Endothelial cell of umbilical vein (primary cell): ENCODE results near the gene GRM7. TPM values are rescaled to one million over a fixed set of nuclear protein-coding genes. Genes with fewer than 3 reads are reported as not detected.

Experiments used
- BruUV-seq: library from RNA; stranded (reverse); fragments of 400-500 nt; replicated peaks from 2 replicates; lab custom pipeline; 2021; lab: Mats Ljungman, UMichigan
- CTCF ChIA-PET: fragments of 300-600, 350-600 bp; sonication (Branson Sonifier 250); formaldehyde crosslinking; loops from one replicate; lab custom pipeline; 2021; ENCODE audit warnings: antibody characterized with exemption, inconsistent platforms; lab: Charles Lee
- POLR2A ChIA-PET: fragments of 300-600, 350-600 bp; sonication (Branson Sonifier 250); formaldehyde crosslinking; loops from one replicate; lab custom pipeline; 2021; ENCODE audit warnings: antibody characterized with exemption, inconsistent platforms; lab: Charles Lee
- DNase-seq: peaks from one replicate; pipeline ENCODE4 v3.0.0-alpha.2; 2011; ENCODE audit warnings: low read depth, low spot score
- FAIRE-seq: peaks from 2 replicates; lab custom pipeline; 2011; peaks lifted over from hg19 to GRCh38; lab: Jason Lieb, UNC
- H2AFZ ChIP-seq: 2 replicates; pipeline ENCODE4 v1.6.0; 2012; ENCODE audit warnings: low read depth, low read length, control low read depth, inconsistent platforms
- H3K27ac ChIP-seq: 2 replicates; pipeline ENCODE4 v1.5.1; 2011; ENCODE audit warnings: low read depth, mild to moderate bottlenecking, control low read depth, low read length, moderate library complexity; ENCODE audit not compliant: insufficient read depth
- H3K27me3 ChIP-seq, 2 experiments: 2 replicates each; pipeline versions ENCODE4 v1.6.0 to v1.6.1; 2011; ENCODE audit warnings: low read length in 2 of 2, mixed read lengths in 1 of 2; ENCODE audit not compliant: control insufficient read depth in 2 of 2, insufficient read depth in 2 of 2
- H3K36me3 ChIP-seq, 2 experiments: 2 replicates in 1 of 2; 3 replicates in 1 of 2; pipeline ENCODE4 v1.5.1; 2011; ENCODE audit warnings: low read length in 2 of 2, mild to moderate bottlenecking in 1 of 2, moderate library complexity in 1 of 2; ENCODE audit not compliant: control insufficient read depth in 2 of 2, insufficient read depth in 2 of 2; ENCODE audit errors: extremely low read depth in 1 of 2
- H3K4me1 ChIP-seq: 3 replicates; pipeline ENCODE4 v1.5.1; 2011; ENCODE audit warnings: mild to moderate bottlenecking, low read length; ENCODE audit not compliant: control insufficient read depth, insufficient read depth; ENCODE audit errors: extremely low read depth
- H3K4me2 ChIP-seq: 2 replicates; pipeline ENCODE4 v1.6.1; 2011; ENCODE audit warnings: low read length, control low read depth, mixed read lengths; ENCODE audit not compliant: insufficient read depth
- H3K4me3 ChIP-seq, 3 experiments: fragments of 200-600 bp in 1 of 3; sonication (generic), shearing (Covaris generic) in 1 of 3; replicated peaks in 1 of 3; 2 replicates each; pipeline ENCODE4 v1.5.1; 2011 to 2016; ENCODE audit warnings: control low read depth in 3 of 3, low read length in 3 of 3, mild to moderate bottlenecking in 2 of 3, inconsistent platforms in 1 of 3, low read depth in 1 of 3, moderate library complexity in 1 of 3; ENCODE audit not compliant: insufficient read depth in 1 of 3
- H3K79me2 ChIP-seq: 2 replicates; pipeline ENCODE4 v1.6.0; 2012; ENCODE audit warnings: low read length, inconsistent platforms; ENCODE audit not compliant: control insufficient read depth, insufficient read depth
- H3K9ac ChIP-seq: replicated peaks from 2 replicates; pipeline ENCODE3; 2011; ENCODE audit warnings: low read length, control low read depth; ENCODE audit not compliant: insufficient read depth; ENCODE audit errors: extremely low read depth
- H3K9me1 ChIP-seq: replicated peaks from 3 replicates; pipeline ENCODE4 v1.6.0; 2011; ENCODE audit warnings: mild to moderate bottlenecking, low read length; ENCODE audit not compliant: control insufficient read depth, insufficient read depth; ENCODE audit errors: extremely low read depth
- H3K9me3 ChIP-seq: replicated peaks from 2 replicates; pipeline ENCODE4 v1.5.1; 2012; ENCODE audit warnings: low read length, inconsistent platforms; ENCODE audit not compliant: control insufficient read depth, insufficient read depth
- H4K20me1 ChIP-seq: replicated peaks from 2 replicates; pipeline ENCODE3; 2011; ENCODE audit warnings: mild to moderate bottlenecking, low read length; ENCODE audit not compliant: control insufficient read depth, insufficient read depth; ENCODE audit errors: extremely low read depth
- CTCF ChIP-seq, 2 donors: IDR thresholded peaks; 1 replicate in 1 of 2; 2 replicates in 1 of 2; pipeline ENCODE4 v1.5.1; 2011; ENCODE audit warnings: low read length in 2 of 2, mild to moderate bottlenecking in 2 of 2, moderate library complexity in 2 of 2, control low read depth in 1 of 2, inconsistent platforms in 1 of 2, low read depth in 1 of 2; ENCODE audit not compliant: insufficient read depth in 1 of 2; ENCODE audit errors: extremely low read depth in 1 of 2
- EZH2 ChIP-seq: IDR thresholded peaks from 2 replicates; pipeline ENCODE4 v1.6.1; 2012; ENCODE audit warnings: borderline replicate concordance, low read depth, mild to moderate bottlenecking, moderate library complexity, low read length, inconsistent platforms; ENCODE audit not compliant: severe bottlenecking
- FOS ChIP-seq: IDR thresholded peaks from 2 replicates; pipeline ENCODE4 v1.6.1; 2011; ENCODE audit warnings: mild to moderate bottlenecking, low read length, moderate library complexity, borderline replicate concordance; ENCODE audit not compliant: insufficient read depth
- GATA2 ChIP-seq: IDR thresholded peaks from 2 replicates; pipeline ENCODE4 v1.7.0; 2011; ENCODE audit warnings: low read depth, mild to moderate bottlenecking, moderate library complexity, mixed read lengths, low read length; ENCODE audit not compliant: insufficient read length, insufficient read depth
- JUN ChIP-seq: IDR thresholded peaks from 2 replicates; pipeline ENCODE4 v1.6.1; 2011; ENCODE audit warnings: borderline replicate concordance, low read depth; ENCODE audit not compliant: insufficient read length, insufficient read depth
- MYC ChIP-seq: IDR thresholded peaks from one replicate; pipeline ENCODE4 v1.6.1; 2011; ENCODE audit warnings: mild to moderate bottlenecking, low read depth, low read length
- POLR2A ChIP-seq: IDR thresholded peaks from 2 replicates; pipeline ENCODE4 v1.6.1; 2012; ENCODE audit warnings: low read depth, mild to moderate bottlenecking, control low read depth, low read length
- POLR2AphosphoS5 ChIP-seq: IDR thresholded peaks from 2 replicates; pipeline ENCODE4 v1.6.1; 2012; ENCODE audit warnings: low read depth, mild to moderate bottlenecking, control low read depth, low read length, moderate library complexity; ENCODE audit not compliant: insufficient read depth
- dilution Hi-C: fragments of 300-500 bp; cut with MboI; formaldehyde crosslinking; loops from one replicate; pipeline ENCODE4 v1.15.0; 2019; ENCODE audit warnings: low sequenced_read_pairs; ENCODE audit not compliant: extremely low pct_ligation_motif_present
- intact Hi-C: fragments of 100-400 bp; cut with micrococcal nuclease; formaldehyde crosslinking; loops from one replicate; pipeline ENCODE4 v1.10.0; 2022
- polyA plus RNA-seq, 4 experiments: library from polyadenylated mRNA; depleted of rRNA in 3 of 4; stranded (reverse) in 3 of 4; unstranded in 1 of 4; fragments of >200 nt; gene quantifications; 2 replicates each; pipeline versions ENCODE4 v1.2.1 to v1.2.3, GENCODE V29; 2011 to 2012; ENCODE audit warnings: missing spikeins in 1 of 4
- total RNA-seq: library from RNA; stranded (reverse); gene quantifications from 2 replicates; pipeline ENCODE4 v1.2.3, GENCODE V29; 2021
- TF ChIP-seq, protein P1 (sequence below): IDR thresholded peaks from 2 replicates; pipeline ENCODE4 v1.6.1; 2011; ENCODE audit not compliant: insufficient read depth, insufficient read length

The GRM7 gene
- total and polyA plus RNA-seq, 2 donors (not counting 3 experiments of a cell fraction or from before 2014, with no cell fraction given), result 0.12 TPM; not detected in 1

GRCh38 chr3:7512048-7512447, 651.1 kb downstream of the GRM7 start:
- TF ChIP-seq MYC (no peak), POLR2AphosphoS5 (no peak), FOS (no peak), CTCF (IDR thresholded peaks at IDR 0.05; ENCODE audit: extremely low read depth in 1 of 2, insufficient read depth in 1 of 2, low read depth in 1 of 2, low read length in 2 of 2) (no peak), EZH2 (no peak), JUN (no peak), GATA2 (no peak), POLR2A (no peak)
- TF ChIP-seq, protein P1, sequence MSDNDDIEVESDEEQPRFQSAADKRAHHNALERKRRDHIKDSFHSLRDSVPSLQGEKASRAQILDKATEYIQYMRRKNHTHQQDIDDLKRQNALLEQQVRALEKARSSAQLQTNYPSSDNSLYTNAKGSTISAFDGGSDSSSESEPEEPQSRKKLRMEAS, result no peak
- FAIRE-seq, result no peak
- intact Hi-C loops, result no loop called here

More at GRCh38 chr3:7512048-7512447, 651.1 kb downstream of the GRM7 start:
- ChIA-PET POLR2A (no interaction called here), CTCF (interaction anchor here (0.7 kb wide), 1 partner anchor 288 kb away, joined by 3 read pairs; no protein-coding TSS in a partner anchor)
- no peak for DNase-seq
- no peak overlapping the region for H2AFZ ChIP-seq
- H3K4me3 ChIP-seq, result no peak overlapping the region
- H3K27me3 ChIP-seq, result no peaks in the 10 kb centered on the region
- no peaks in the 10 kb centered on the region for H3K9me3 ChIP-seq
- H3K9ac ChIP-seq, result no peak overlapping the region
- dilution Hi-C loops, result no loop called here
- H4K20me1 ChIP-seq, result no peaks in the 10 kb centered on the region
- no TSS peak for BruUV-seq
- no peaks in the 10 kb centered on the region for H3K79me2 ChIP-seq
- H3K27ac ChIP-seq, result no peak overlapping the region
- no peak overlapping the region for H3K4me2 ChIP-seq
- peaks cover 2% of the 10 kb centered on the region for H3K4me1 ChIP-seq
- H3K36me3 ChIP-seq, result no peaks in the 10 kb centered on the region
- no peaks in the 10 kb centered on the region for H3K9me1 ChIP-seq
